GM18951 (cell line): Measurements from ENCODE around the gene GUCA2A.

ENCODE experiments used
- POLR2A ChIP-seq: IDR thresholded peaks from 4 replicates; pipeline ENCODE4 v1.6.1; 2011; ENCODE audit warnings: mild to moderate bottlenecking; ENCODE audit not compliant: insufficient read length, insufficient read depth; ENCODE audit errors: extremely low read depth
- in situ Hi-C: fragments of 300-500 bp; cut with MboI; formaldehyde crosslinking; loops from one replicate; pipeline ENCODE4 v1.12.0; 2022; ENCODE audit warnings: low sequenced_read_pairs, mixed read lengths, inconsistent platforms; ENCODE audit not compliant: unreplicated experiment

GUCA2A gene

GRCh38 chr1:42186152-42186551 is 21.6 kb upstream of the GUCA2A start:
- TF ChIP-seq POLR2A = no peak
- in situ Hi-C loops = no loop called here

GRCh38 chr1:42184616-42185015 is 20.1 kb upstream of the GUCA2A start:
- TF ChIP-seq POLR2A = no peak
- in situ Hi-C loops = no loop called here

GRCh38 chr1:42183957-42184268 is 19.4 kb upstream of the GUCA2A start:
- in situ Hi-C loops = no loop called here
- no peak for TF ChIP-seq POLR2A

GRCh38 chr1:42183210-42183956 is 18.8 kb upstream of the GUCA2A start:
- in situ Hi-C loops = no loop called here
- no peak for TF ChIP-seq POLR2A

- TF ChIP-seq POLR2A = no peak
- in situ Hi-C loops = no loop called here
Measured at GRCh38 chr1:42181687-42182086, 17.1 kb upstream of the GUCA2A start.

- in situ Hi-C loops = no loop called here
- no peak for TF ChIP-seq POLR2A
Measured at GRCh38 chr1:42179900-42180329, 15.4 kb upstream of the GUCA2A start.

GRCh38 chr1:42179275-42179674 is 14.7 kb upstream of the GUCA2A start:
- in situ Hi-C loops = no loop called here
- no peak for TF ChIP-seq POLR2A

GRCh38 chr1:42178249-42178648 is 13.7 kb upstream of the GUCA2A start:
- in situ Hi-C loops = no loop called here
- TF ChIP-seq POLR2A = no peak

GRCh38 chr1:42177541-42177981 is 13.0 kb upstream of the GUCA2A start:
- in situ Hi-C loops = no loop called here
- no peak for TF ChIP-seq POLR2A

- no peak for TF ChIP-seq POLR2A
- in situ Hi-C loops = no loop called here
Measured at GRCh38 chr1:42176902-42177519, 12.5 kb upstream of the GUCA2A start.

- no peak for TF ChIP-seq POLR2A
- in situ Hi-C loops = no loop called here
Measured at GRCh38 chr1:42175314-42176054, 10.9 kb upstream of the GUCA2A start.

- in situ Hi-C loops = no loop called here
- TF ChIP-seq POLR2A = no peak
Measured at GRCh38 chr1:42173961-42174735, 9.6 kb upstream of the GUCA2A start.
